GM19463 (cell line): ENCODE measurements around the gene OLFM1.
"Not testable (repeated sequence)": the region's sequence is repeated elsewhere in the genome, so short reads cannot be mapped to it uniquely, and the experiment has no call there.

Experiments
- ATAC-seq: cut with Tn5 transposase; IDR thresholded peaks from one replicate; pipeline ENCODE4 v1.9.1; 2021; ENCODE audit warnings: mild to moderate bottlenecking, moderate library complexity; ENCODE audit not compliant: unreplicated experiment

OLFM1 gene

GRCh38 chr9:135149901-135150300 is 62.4 kb downstream of the OLFM1 start:
- not testable (repeated sequence) for ATAC-seq

DNA sequence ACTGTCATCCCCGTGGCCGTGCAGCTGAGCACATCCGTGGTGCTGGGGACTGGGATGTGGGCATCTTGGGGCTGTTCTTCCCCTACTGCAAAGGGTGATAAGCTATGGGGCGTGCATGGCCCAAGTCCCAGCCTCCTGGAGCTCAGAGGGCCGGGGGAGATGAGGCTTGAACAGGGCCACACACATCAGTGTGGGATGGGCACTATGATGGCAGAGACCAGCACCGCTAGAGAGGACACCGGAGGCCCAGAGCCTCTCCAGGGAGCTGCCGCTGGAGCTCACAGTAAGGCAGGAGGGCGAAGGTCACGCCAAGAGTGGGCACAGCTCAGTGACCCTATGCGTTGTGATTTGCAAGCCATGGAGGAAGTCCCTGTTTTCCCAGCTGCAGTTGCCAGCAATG is 63.5 kb downstream of the OLFM1 start:
- no peak for ATAC-seq

DNA sequence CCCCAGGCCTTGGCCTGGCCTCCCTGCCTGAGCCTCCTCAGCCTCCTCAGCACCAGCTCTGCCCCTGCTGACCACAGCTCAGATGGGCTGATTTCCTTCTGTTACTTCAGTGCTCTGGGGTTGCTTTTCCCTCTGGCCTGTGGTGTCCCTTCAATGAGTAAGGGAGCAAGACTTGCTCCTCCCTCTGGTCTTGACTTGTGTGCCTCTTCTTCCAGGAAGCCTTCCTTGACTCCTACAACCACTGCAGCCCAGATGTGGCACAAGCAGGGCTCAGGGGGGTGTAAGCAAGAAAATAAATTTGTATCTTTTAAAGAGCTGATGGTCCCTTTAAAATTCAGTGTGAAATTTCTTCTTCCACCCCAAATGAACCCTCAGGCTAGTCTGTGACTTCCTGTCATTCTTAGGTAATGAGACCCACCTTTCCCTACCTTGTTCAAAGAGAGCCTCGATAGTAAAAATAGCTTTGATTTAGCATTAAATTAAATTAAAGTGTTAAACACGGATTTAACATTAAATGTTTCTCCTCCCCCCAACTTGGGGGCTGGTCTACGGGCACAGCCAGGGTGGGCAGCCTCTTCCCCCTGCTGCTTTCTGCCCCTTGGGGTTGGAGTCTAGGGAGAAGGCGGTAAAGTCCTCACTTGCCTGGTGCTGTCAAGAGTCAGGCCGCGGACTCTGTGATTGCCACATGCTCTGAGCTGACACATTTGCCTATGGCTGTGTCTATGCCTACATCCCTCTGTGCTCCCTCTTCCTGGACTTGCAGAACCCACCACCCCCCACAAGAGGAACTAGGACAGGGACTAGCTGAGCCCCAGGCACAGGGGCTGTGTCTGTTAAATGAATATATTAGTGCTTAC is 64.5 kb downstream of the OLFM1 start:
- ATAC-seq = no peak

GRCh38 chr9:135152614-135153334 is 65.3 kb downstream of the OLFM1 start:
- ATAC-seq = no peak

DNA sequence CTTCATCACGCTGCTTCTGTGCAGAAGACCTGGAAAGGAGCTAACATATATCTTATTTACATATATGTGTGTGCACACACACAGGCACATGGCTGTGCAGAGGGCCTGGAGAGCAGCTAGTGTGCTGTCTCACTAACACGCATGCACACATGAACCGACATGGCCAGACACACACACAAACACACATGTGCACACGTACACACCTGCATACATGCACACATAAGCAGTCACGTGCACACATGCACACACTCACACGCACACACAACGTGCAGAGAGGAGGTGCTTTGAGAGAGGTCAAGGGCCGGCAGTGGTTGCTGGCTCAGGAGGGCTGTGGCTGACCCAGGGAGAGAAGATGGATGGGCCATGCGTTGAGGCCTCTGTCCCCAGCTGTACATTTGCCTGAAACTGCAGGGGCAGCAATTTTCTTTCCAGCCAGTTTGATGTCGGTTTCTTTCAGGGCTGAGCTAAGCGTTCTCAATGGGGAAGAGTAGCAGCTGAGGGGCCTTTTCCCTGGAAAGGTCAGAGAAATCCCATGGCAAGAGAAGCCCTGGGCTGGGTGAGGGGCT is 66.7 kb downstream of the OLFM1 start:
- ATAC-seq = no peak

- ATAC-seq = no peak
These were observed 67.9 kb downstream of the OLFM1 start for GRCh38 chr9:135155396-135155795.

GRCh38 chr9:135156525-135157510 is 69.3 kb downstream of the OLFM1 start:
- ATAC-seq = no peak

DNA sequence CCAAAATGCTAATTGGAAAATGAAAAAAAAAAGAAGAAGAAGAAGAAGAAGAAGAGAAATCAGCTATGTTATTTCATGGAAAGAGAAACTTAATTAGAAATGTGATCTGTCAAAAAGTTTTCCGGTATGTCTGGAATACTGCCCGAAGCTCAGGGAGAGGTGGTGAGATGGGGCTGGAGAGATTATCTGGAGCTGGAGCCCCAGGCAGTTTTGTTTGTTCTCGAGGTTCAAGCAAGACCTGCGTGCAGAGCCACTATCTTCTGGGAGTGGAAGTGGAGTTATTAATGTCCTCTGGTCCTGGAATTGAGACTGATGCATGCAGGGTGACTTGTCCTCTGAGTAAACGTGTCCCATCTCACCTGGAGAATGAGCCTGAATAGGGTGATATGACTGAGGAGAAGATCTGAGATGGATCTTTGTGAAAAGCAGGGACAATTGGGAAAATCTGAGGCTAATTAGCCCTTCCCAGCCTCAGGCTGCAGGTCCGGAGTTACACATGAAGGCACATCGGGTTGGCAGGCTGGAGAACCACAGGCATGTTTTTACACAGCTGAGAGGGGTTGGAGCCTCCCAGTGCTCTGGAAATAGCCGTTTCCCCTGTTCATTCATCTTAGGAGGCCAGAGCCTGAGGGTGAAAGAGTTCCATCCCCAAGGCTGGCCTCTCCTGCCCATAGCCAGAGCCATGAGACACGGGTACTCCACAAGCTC is 70.5 kb downstream of the OLFM1 start:
- no peak for ATAC-seq

GRCh38 chr9:135158564-135158937 is 71.1 kb downstream of the OLFM1 start:
- ATAC-seq = no peak

- no peak for ATAC-seq
These were observed 72.3 kb downstream of the OLFM1 start for GRCh38 chr9:135159801-135160200.

GRCh38 chr9:135160862-135161261 is 73.4 kb downstream of the OLFM1 start:
- no peak for ATAC-seq

DNA sequence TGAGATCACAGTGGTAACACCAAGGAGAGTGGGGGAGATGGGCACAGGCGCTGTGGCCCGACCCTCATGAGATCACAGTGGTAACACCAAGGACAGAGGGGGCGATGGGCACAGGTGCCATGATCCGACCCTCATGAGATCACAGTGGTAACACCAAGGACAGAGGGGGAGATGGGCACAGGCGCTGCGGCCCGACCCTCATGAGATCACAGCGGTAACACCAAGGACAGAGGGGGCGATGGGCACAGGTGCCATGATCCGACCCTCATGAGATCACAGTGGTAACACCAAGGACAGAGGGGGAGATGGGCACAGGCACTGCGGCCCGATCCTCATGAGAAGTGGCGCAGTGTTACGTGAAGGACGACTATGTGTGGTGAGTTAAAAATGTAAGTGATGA is 75.1 kb downstream of the OLFM1 start:
- not testable (repeated sequence) for ATAC-seq

- ATAC-seq = no peak
These were observed 75.7 kb downstream of the OLFM1 start for GRCh38 chr9:135163023-135163780.

GRCh38 chr9:135164036-135164435 is 76.6 kb downstream of the OLFM1 start:
- ATAC-seq = no peak

DNA sequence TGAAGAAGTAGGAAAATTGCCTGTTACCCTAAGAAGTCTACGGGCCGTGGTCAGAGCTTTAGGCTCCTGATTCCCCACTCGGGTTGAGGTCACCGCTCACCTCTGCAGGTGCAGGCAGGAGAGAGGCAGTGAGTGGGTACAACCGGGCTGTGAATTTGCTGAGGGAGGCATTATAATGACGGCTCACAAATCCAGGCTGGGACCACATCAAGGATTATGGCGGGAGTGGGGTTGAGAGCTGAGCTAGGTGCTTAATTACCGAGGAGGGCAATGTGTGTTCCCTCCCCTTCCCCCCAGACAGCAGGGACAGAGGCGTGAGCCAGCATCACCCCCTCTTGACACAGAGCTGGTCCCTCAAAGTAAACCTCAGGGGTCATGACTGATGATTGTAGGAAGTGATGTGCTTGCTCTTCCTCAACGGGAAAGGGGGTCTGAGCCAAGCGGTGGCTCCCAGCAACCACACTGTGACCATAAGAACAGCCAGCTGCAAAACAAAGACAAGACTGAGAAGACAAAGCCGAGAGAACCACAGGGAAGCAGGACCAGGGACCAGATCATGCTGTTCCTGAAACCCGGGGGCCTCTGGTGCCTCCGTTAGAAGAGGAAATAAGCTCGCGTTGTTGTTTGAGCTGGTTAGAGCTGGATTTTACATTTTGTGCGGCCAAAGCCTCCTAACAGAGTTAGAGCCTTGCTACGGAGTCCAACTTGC is 77.7 kb downstream of the OLFM1 start:
- ATAC-seq = no peak

DNA sequence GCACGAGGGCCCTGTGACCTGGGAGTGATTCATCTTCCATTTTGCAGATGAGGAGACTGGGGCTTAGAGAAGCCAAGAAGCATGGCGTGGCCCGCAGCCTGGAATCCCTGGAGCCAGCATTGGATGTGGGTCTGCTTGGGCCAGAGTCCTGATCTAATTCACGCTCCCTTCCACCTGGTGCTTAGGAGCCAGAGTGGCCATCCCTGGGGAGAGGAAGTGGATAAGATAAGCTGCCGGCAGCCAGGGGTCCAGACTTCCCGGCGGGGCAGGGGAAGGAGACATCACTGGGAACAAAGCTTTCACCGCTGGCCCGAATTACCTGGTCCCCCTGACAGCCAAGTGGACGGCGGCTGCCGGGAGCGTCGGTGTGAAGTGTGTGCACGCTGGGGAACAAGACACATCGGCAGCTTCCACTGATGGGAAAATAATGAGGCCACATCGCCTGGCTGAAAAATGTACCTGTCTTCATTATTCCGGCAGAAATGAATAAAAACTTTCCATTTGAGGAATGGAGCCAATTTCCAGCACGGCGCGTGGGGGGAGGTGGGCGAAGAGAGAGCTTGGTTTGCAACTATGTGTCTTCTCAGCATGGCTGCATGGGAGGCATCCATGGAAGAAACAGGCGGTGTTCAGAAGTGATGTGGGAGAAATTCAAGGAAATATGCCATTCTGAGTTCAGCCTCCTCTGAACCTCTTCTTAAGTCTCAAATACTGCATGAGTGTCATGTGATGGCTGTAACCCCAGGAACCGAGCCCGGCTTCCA is 78.5 kb downstream of the OLFM1 start:
- no peak for ATAC-seq

GRCh38 chr9:135166565-135166964 is 79.1 kb downstream of the OLFM1 start:
- no peak for ATAC-seq

- ATAC-seq = no peak
These were observed 79.9 kb downstream of the OLFM1 start for GRCh38 chr9:135167356-135167755.
